ENCODE data around the gene SCIN.
"Not testable (repeated sequence)": the region's sequence is repeated elsewhere in the genome, so short reads cannot be mapped to it uniquely, and the experiment has no call there.

Gene SCIN

DNA sequence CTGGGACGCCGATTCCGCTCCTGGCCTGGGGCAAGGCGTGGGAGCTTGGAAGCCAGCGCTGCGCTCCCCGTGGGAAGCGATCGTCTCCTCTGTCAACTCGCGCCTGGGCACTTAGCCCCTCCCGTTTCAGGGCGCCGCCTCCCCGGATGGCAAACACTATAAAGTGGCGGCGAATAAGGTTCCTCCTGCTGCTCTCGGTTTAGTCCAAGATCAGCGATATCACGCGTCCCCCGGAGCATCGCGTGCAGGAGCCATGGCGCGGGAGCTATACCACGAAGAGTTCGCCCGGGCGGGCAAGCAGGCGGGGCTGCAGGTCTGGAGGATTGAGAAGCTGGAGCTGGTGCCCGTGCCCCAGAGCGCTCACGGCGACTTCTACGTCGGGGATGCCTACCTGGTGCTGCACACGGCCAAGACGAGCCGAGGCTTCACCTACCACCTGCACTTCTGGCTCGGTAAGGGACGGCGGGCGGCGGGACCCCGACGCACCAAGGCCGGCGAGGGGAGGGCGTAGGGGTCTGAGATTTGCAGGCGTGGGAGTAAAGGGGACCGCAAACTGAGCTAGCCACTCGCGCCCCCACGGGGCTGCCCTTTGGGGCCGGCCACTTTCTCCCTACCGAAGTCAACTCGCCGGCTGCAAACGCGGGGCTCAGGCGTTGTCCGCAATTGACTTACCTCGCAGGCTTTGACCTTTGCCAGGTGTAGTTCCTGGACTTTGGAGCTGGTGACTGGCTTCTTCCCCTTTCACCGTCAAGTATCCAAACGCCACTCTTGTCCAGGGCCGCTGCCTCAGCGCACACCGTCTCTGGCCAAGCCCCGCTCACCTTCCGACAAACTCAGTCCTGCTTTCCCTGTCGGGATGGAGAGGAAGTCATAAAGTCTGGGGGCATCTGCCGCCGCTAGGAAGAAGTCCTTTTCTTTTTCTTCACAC, at the start of gene SCIN:
TSS of gene SCIN (plus strand) at position 187 of the 928 bp plus-strand sequence. CDS start at position 254, 67 bp downstream.
- DNase-seq: no peak

DNA sequence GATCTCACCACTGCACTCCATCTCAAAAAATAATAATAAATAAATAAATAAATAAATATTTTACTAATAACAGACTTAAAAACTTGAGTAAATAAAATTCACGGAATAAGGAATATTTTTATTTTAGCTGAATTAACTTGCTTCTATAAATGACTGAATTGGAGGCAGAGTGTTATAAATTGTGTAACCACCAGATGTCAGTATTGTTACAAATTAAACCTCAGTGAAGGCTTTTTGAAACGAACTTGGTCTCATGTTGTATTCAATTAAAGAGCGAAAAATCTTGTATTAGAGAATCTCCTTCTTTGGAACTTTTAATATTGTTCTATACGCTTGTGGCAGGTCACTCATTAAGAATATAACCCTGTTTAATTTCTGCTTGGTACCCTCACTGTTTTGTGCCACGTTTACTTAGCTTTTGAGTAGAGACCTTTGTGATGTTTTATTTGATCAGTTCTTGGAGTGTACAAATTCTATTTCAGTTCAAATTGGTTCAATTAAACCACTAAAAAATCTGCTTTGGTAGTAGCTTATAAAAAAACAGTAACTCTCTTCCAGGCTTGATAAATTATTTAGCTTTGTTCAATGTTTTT, 45.6 kb upstream of the SCIN start:
- no peak for DNase-seq

DNA sequence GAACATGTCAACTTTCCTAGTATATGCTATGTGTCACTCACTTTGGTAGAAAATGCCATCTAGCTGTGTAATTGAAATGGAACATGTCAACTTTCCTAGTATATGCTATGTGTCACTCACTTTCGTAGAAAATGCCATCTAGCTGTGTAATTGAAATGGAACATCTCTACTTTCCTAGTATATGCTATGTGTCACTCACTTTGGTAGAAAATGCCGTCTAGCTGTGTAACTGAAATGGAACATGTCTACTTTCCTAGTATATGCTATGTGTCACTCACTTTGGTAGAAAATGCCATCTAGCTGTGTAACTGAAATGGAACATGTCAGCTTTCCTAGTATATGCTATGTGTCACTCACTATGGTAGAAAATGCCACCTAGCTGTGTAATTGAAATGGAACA, 43.8 kb upstream of the SCIN start:
- DNase-seq: not testable (repeated sequence)

DNA sequence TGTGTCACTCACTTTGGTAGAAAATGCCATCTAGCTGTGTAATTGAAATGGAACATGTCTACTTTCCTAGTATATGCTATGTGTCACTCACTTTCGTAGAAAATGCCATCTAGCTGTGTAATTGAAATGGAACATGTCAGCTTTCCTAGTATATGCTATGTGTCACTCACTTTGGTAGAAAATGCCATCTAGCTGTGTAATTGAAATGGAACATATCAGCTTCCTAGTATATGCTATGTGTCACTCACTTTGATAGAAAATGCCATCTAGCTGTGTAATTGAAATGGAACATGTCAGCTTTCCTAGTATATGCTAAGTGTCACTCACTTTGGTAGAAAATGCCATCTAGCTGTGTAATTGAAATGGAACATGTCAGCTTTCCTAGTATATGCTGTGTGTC, 42.9 kb upstream of the SCIN start:
- DNase-seq: not testable (repeated sequence)

DNA sequence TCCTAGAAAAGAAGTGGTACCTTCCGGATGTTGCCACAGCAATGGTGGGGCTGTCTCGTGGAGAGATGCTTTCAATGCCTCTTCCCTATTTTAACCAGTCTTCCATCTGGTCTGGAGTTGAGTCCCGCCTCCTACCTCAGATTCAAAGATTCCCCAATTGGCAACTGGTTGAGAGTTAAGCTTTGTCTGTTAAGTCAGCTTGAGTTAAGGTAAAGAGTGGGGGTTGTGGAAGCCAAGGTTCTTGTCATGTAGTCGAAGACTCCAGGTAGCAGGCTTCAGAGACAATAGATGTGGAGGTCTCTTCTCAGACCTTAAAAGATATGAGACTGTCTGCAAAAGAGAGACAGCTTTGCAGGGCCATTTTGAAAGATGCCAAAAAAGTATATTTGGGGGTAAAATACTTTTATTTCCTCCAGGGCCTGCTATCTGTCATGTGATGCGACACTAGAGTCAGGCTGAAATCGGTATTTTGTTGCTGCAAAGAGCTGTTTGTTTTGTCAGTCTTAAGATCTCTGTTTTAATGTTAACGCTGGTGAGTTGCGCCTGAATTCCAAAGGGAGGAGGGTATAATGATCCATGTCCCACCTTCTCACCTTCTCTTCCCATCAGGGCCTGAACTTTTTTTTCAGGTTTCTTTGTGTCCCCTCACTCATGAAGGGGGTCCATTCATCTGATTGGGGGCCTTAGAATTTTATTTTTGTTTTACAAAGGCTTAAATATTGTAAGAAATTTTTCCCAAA, 40.4 kb upstream of the SCIN start:
- no peak for DNase-seq

DNA sequence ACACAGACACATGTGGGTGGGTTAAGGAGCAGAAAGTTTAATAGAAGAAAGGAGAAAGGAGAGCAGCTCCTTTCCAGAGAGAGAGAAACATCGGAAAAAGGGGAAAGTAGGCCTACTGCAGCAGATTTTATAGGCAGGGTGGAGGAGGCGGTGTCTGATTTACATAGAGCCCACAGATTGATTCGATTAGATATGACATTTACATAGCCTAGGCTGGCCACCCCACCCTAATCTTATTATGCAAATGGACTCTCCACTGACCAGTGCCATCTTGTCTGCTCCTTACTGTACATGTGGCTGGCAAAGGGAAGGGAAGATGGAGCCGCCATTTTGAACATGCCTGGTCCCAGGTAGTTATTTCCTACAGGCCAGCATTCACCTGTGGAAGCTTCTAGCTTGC, 38.7 kb upstream of the SCIN start:
- no peak for DNase-seq

DNA sequence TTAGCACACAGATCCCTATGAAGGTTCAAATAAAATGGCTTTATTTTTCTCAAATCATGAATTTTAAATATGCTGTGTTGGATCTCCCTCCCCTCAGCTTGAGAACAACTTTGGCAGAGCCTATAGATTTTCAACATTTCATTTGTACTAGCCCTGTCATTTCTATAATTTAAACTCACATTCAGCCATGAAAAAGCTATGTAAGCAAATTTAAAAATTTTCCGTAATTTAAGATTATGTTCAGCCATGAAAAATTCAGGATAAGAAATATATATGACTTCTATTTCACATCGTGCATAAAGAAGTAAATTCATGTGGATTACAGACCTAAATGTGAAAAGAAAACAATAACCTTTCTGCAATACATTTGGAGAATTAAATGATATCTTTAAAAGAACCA, 36.5 kb upstream of the SCIN start:
- DNase-seq: no peak

DNA sequence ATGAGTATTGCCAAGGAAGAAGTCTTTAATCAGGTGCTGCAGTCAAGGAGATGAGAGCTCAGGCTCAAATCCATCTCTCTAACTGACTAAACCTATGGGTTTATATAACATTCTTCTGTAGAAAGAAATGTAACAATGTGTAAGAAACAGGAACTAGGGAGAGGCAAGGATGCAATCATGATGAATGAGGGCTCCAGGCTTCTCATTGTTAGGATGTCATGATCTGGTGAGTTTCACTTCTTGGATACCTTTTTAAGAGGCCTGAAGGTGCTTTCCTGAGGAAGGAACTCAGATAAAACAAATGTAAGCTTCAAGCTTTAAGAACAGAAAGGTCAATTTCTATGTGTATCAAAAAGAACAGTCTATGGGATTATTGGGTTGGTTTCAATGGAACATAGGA, 30.8 kb upstream of the SCIN start:
- no peak for DNase-seq

DNA sequence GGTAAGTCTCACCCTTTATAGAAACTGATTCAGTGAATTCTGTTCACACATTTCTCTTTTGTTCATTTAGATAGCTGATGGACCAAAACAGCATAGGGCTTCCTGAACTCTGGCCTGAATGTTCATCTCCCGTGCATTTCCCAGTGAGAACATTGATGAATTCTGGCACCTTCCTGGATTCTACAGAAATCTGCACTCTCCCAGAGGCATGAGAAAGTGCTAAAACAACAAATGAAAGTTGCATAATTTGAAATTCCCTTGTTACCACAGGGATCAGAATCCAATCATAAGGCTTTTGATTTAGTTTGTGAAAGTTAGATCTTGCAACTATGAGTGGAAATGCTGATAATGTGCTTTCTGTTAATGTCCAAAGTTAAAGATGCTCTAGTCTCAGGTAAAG, 29.7 kb upstream of the SCIN start:
- DNase-seq: no peak

DNA sequence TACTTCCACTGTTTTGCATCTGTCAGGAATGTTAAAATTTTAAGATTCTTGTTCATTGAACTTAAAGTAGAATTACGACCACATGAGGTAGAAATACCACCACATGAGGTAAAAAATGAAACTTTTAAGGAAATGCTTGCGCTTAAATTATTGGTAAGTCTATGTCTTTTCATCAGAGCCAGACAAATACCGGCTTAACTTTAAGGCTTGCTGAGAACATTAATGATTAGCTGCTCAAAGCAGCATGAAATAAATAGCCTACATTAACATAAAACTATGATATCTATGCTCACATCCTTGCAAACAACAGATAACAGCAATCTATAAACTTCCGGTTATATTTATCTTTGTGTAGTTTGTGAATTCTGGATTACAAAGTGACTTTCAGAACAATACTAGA, 26.9 kb upstream of the SCIN start:
- DNase-seq: no peak

DNA sequence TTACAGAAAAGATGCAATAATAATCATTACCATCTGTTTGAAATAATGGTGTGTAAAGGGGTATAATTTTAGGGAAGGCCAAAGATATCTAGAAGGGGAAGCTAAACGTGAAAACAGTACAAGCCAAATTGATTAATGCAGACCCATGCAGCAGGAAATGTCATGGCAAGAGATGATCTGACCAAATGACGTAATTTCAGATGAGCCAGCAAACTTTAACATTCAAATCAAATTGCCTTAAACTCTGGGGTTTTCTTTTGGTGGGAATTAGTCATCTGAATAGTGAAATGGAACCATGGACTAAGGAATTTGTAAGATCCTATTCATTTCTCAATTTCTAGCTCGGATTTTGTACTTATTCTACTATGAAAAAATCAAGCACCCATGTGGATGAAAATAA, 21.4 kb upstream of the SCIN start:
- DNase-seq: no peak

DNA sequence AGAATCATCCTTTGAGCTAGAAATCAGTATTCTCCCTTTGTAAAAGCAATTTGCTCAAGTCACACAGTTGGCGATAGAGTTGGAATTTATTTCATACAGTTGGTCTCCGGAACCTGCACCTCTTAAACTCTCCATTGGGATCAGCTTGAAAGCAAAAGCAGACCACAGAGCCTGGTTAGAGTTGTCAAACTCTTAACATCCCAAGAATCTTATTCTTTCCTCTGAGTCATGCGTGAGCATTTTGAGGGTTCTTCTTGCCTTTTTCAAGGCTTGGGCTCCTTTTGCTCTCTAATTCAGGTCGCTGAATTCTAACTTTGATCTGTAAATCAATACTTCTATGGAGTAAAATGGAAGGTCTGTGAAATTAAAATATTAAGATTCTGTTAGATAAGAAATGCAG, 19.6 kb upstream of the SCIN start:
- no peak for DNase-seq

DNA sequence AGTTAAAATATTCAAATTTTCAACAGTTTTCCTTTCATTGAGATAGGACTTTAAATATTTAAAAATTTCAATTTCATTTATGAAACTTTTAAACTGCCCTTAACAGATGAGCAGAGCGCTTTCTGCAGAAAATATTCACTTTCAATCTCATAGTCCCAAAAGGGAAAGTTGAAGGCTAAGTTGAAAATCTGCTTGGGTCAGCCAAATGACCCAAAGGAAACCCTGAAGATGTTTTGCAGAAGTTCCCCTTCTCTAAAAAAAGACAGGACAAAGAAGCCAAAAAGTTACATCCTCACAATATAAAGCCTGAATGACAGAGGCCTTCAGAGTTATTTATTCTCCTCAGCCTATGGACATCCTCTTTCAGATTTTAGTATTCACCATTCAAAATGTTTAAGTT, 17.6 kb upstream of the SCIN start:
- DNase-seq: no peak

DNA sequence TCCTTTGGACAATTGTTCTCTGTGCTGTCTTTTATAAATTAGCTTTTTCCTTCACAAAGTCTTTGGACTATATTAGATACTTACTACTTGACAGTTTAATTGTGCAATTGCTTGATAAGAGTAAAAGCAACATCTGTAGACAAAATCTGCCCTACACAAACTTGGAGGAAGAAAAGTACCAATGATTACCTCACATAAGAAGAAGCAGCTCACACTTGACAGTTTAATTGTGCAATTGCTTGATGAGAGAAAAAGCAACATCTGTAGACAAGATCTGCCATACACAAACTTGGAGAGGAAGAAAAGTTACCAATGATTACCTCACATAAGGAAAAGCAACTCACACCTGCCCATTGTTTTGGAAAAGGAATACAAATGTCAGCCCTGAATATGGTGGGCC, 17.1 kb upstream of the SCIN start:
- no peak for DNase-seq

DNA sequence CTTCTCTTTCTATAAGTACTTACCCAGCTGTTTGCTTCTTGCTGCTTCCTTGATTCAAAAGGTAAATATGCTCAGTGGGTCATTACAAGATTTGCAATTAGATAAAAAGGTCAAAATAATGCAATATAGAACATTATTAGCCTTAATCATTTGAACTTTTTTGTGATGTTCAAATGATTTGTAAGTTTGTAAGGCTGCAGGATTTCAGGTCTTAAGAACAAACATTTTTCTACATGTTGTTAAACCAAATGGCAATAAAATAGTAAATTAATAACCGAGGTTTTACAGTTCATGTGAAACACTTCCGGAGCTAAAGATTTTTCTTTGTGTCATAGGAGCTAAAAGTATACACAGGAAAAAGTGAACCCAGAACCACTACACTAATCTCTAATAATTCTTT, 16.2 kb upstream of the SCIN start:
- DNase-seq: no peak

DNA sequence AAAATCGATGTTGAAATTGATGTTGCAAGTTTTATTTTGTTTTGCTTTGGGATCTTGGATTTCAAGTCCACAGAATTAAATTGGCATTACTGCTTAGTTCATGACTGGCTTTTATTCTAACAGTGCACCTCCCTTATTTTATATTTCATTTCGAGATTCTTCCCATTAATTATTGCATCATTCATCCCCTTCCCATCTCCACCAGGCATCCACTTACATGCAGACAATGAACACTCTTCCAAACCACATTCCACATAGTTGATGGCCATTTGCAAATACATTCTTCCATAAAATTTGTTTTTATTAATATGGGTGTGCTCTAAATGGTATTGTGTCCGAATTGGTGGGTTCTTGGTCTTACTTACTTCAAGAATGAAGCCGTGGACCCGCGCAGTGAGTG, 15.6 kb upstream of the SCIN start:
- no peak for DNase-seq

DNA sequence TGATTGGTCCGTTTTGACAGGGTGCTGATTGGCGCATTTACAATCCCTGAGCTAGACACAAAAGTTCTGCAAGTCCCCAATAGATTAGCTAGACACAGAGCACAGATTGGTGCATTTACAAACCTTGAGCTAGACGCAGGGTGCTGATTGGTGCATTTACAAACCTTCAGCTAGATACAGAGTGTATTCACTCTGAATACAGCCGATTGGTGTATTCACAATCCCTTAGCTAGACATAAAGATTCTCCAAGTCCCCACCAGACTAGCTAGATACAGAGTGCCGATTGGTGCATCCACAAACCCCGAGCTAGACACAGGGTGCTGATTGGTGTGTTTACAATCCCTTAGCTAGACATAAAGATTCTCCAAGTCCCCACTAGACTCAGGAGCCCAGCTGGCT, 14.8 kb upstream of the SCIN start:
- DNase-seq: not testable (repeated sequence)

DNA sequence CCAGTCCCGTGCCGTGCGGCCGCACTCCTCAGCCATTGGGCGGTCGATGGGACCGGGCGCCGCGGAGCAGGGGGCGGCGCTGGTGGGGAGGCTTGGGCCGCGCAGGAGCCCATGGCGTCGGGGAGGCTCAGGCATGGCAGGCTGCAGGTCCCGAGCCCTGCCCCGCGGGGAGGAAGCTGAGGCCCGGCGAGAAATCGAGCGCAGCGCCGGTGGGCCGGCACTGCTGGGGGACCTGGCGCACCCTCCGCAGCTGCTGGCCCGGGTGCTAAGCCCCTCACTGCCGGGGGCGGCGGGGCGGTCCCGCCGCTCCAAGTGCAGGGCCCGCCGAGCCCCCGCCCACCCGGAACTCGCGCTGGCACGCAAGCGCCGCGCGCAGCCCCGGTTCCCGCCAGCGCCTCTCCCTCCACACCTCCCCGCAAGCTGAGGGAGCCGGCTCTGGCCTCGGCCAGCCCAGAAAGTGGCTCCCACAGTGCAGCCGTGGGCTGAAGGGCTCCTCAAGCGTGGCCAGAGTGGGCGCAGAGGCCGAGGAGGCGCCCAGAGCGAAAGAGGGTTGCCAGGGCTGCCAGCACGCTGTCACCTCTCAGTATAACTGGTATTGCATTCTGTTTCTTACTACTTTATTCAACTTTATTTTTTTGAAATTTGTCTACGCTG, 14.3 kb upstream of the SCIN start:
- not testable (repeated sequence) for DNase-seq

DNA sequence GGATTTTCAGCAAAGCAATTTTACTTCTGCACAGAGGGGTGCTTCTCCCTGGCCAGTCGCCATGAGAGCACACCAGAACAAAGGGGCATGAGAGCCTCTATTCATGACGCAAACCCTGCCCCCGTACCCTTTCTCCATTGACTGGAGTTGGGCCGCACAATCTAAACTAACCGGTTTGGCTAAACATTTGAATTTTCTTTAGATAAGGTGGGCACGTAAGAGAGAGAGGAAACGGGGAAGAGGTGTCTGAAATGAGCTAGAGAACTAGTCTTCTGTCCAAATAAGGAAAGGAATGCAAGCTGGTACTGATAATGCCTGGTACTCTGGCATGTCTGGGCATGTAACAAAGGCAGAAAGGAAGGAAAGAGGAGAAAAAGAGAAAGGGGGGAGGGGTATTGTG, 13.2 kb upstream of the SCIN start:
- no peak for DNase-seq

DNA sequence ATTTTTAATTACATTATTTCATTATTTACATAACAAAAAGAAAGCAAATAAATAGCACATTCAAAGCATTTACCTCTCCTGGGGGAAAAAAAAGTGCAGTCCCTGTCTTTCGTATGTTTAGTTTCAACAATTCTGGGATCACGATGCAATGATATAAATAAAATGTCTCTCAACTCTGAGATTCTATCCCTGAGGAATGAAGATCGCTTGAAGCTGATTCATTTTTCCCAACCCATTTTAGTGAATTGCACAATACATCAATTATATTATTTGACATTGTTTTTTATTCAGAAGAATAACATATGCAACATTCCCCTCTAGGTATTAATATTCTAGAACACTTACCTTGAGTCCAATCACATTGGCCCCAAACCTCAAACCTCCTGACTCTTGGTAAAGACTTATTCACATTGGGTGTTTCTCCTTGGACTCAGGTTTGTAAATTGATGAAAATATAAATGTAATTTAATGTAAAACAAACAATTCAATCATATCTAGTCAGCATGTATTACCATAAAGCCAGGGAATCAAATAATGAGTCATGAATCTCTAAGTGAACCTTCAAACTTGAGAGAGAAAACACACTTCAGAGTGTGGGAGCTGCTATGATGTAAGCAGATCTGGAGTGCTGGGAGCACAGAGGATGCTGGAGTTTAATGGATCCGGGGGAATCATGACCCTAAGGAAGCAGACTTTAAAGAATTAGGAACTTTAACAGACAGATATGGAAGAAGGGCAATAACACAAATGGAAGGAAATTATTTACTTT, 5.3 kb upstream of the SCIN start:
- no peak for DNase-seq

DNA sequence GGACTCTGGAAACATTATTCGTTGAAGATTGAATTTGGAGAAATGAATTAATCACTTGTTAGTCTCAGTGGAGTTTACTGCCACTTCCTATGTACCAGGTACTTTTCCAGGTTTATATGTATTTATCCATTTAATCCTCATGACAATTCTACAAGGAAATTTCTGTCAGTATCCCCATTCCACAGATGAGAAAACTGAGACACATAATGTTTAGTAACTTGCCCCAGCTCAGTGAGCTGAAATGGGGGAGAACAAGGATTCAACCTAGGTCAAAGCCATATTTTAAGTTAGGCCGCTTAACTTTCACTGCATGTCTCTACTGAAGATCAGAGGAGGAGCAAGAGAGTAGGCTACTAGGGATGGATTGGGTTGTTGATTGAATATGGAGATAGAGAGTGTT, 4.6 kb upstream of the SCIN start:
- no peak for DNase-seq

DNA sequence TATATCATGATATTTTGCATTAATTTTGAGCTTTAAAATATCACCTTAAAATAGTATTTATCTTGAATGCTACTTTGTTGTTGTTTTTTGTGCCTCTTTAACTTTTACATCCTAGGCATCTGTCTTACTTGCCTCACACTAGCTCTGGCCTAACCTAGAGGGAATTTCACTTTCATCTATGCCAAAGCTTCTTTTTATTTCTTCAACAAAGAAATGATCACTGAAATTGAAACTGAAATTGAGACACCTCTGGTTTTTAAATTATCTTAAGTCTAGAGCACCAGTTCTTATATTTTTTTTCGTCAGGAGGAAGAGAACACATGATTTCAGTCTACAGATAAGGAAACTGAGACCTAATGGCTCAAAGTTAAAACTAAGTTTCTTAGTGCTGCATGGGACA, 3.5 kb upstream of the SCIN start:
- DNase-seq: no peak

DNA sequence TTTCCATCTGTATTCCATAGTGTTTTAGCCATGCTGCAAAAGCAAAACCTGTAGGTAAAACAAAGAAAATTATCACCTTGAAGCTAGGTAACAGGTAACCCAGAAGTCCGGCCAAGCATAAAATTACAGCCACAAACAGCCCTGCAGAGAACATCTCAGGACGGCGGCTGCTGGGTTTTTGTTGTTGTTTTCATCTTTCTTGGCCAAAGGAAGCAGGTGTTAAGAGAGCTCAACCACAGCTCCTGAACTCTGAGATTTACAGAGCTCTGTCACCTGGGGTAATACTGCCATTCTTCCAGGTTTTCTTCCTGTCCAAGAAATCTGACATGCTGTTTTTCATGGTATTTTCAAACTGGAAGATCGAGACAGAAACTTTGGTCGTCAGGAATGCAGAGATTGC, 847 bp upstream of the SCIN start:
- no peak for DNase-seq
